Muscle of leg (tissue), 11 donors: Measurements from ENCODE around the gene NAGS. TPM values are rescaled to one million over a fixed set of nuclear protein-coding genes. Genes with fewer than 3 reads are reported as not detected.
"Not testable (repeated sequence)": the region's sequence is repeated elsewhere in the genome, so short reads cannot be mapped to it uniquely, and the experiment has no call there.

Source experiments
- DNase-seq: peaks from one replicate; pipeline ENCODE4 v3.0.0; 2013
- H3K27ac ChIP-seq: one replicate; pipeline ENCODE4 v1.5.1; 2013; ENCODE audit warnings: mild to moderate bottlenecking, low read length, control low read depth
- H3K27me3 ChIP-seq: one replicate; pipeline ENCODE4 v1.6.1; 2013; ENCODE audit warnings: low read length; ENCODE audit not compliant: control insufficient read depth, insufficient read depth
- H3K36me3 ChIP-seq: one replicate; pipeline ENCODE4 v1.6.1; 2013; ENCODE audit warnings: low read length; ENCODE audit not compliant: control insufficient read depth, insufficient read depth
- H3K4me1 ChIP-seq: one replicate; pipeline ENCODE4 v1.6.1; 2013; ENCODE audit warnings: low read length; ENCODE audit not compliant: control insufficient read depth, insufficient read depth
- H3K4me3 ChIP-seq: one replicate; pipeline ENCODE4 v1.5.1; 2013; ENCODE audit warnings: low read length, control low read depth
- H3K9me3 ChIP-seq: replicated peaks from 2 replicates; pipeline ENCODE4 v1.6.1; 2013; ENCODE audit warnings: low read depth, low read length; ENCODE audit not compliant: control insufficient read depth
- WGBS: methylation state at CpG from one replicate; pipeline ENCODE4 v1.1.5; 2013; ENCODE audit warnings: missing lambda C conversion rate; ENCODE audit not compliant: insufficient coverage; 5-methylcytosine and 5-hydroxymethylcytosine counted together
- polyA plus RNA-seq, 8 donors: library from polyadenylated mRNA; unstranded; fragments of 120-200 nt; gene quantifications; one replicate each; pipeline versions ENCODE4 v1.2.1 to v1.2.3, GENCODE V29; 2013; ENCODE audit warnings: inconsistent platforms in 1 of 8, low replicate concordance in 1 of 8; ENCODE audit not compliant: insufficient read length in 8 of 8, insufficient read depth in 1 of 8
- total RNA-seq: library from RNA; stranded (reverse); fragments of 120-200 nt; gene quantifications from one replicate; pipeline ENCODE4 v1.2.4, GENCODE V29; 2013

Gene NAGS
- total and polyA plus RNA-seq, 9 donors = 0.38 to 2.3 (median 0.58) TPM

- WGBS = 85% methylated on average over 19 of the region's 22 CpGs
- not testable (repeated sequence) for H3K4me3 ChIP-seq, H3K9me3 ChIP-seq, H3K36me3 ChIP-seq, H3K27ac ChIP-seq, H3K4me1 ChIP-seq, DNase-seq
- peaks cover 21% of the 10 kb centered on the region for H3K27me3 ChIP-seq
Observed at GRCh38 chr17:43972444-43973212, 31.8 kb upstream of the NAGS start.

- H3K4me1 ChIP-seq = no peaks in the 10 kb centered on the region
- WGBS = 15% methylated on average over 5 of the region's 14 CpGs
- H3K9me3 ChIP-seq = no peaks in the 10 kb centered on the region
- no peak for DNase-seq
- no peak overlapping the region for H3K4me3 ChIP-seq
- H3K27me3 ChIP-seq = peaks cover 32% of the 10 kb centered on the region
- no peaks in the 10 kb centered on the region for H3K36me3 ChIP-seq
- no peak overlapping the region for H3K27ac ChIP-seq
Observed at GRCh38 chr17:43974382-43975266, 29.8 kb upstream of the NAGS start.

- Histone ChIP-seq H3K27ac (no peak overlapping the region), H3K27me3 (peaks cover 33% of the 10 kb centered on the region), H3K4me1 (no peaks in the 10 kb centered on the region), H3K4me3 (no peak overlapping the region), H3K9me3 (no peaks in the 10 kb centered on the region), H3K36me3 (no peaks in the 10 kb centered on the region)
- DNase-seq = no peak
- WGBS = no CpG with 5 or more reads among the region's 27 CpGs
Observed at GRCh38 chr17:43975898-43976297, 28.5 kb upstream of the NAGS start.

- H3K4me1 ChIP-seq = no peaks in the 10 kb centered on the region
- no peak overlapping the region for H3K27ac ChIP-seq
- peaks cover 37% of the 10 kb centered on the region for H3K27me3 ChIP-seq
- WGBS = 71% methylated on average over 7 of the region's 9 CpGs
- DNase-seq = no peak
- H3K9me3 ChIP-seq = no peaks in the 10 kb centered on the region
- no peak overlapping the region for H3K4me3 ChIP-seq
- no peaks in the 10 kb centered on the region for H3K36me3 ChIP-seq
Observed at GRCh38 chr17:43976963-43977837, 27.2 kb upstream of the NAGS start.

- H3K4me3 ChIP-seq = no peak overlapping the region
- H3K9me3 ChIP-seq = no peaks in the 10 kb centered on the region
- DNase-seq = no peak
- H3K27ac ChIP-seq = no peak overlapping the region
- 90% methylated on average over 2 of the region's 2 CpGs for WGBS
- no peaks in the 10 kb centered on the region for H3K4me1 ChIP-seq
- no peaks in the 10 kb centered on the region for H3K36me3 ChIP-seq
- peaks cover 46% of the 10 kb centered on the region for H3K27me3 ChIP-seq
Observed at GRCh38 chr17:43978078-43978477, 26.3 kb upstream of the NAGS start.

- H3K36me3 ChIP-seq = no peaks in the 10 kb centered on the region
- no peaks in the 10 kb centered on the region for H3K9me3 ChIP-seq
- H3K4me1 ChIP-seq = peaks cover 7% of the 10 kb centered on the region
- peaks cover 52% of the 10 kb centered on the region for H3K27me3 ChIP-seq
- 63% methylated on average over 5 of the region's 7 CpGs for WGBS
- no peak for DNase-seq
- no peak overlapping the region for H3K4me3 ChIP-seq
- H3K27ac ChIP-seq = no peak overlapping the region
Observed at GRCh38 chr17:43979011-43979410, 25.4 kb upstream of the NAGS start.

- Histone ChIP-seq H3K36me3 (no peaks in the 10 kb centered on the region), H3K4me3 (no peak overlapping the region), H3K27me3 (peaks cover 54% of the 10 kb centered on the region), H3K4me1 (peaks cover 12% of the 10 kb centered on the region), H3K27ac (no peak overlapping the region), H3K9me3 (no peaks in the 10 kb centered on the region)
- DNase-seq = no peak
- 80% methylated on average over 1 of the region's 4 CpGs for WGBS
Observed at GRCh38 chr17:43979671-43980070, 24.8 kb upstream of the NAGS start.

GRCh38 chr17:43982171-43982570 is 22.3 kb upstream of the NAGS start:
- Histone ChIP-seq H3K27me3 (peaks cover 65% of the 10 kb centered on the region), H3K36me3 (no peaks in the 10 kb centered on the region), H3K4me3 (no peak overlapping the region), H3K9me3 (no peaks in the 10 kb centered on the region), H3K27ac (no peak overlapping the region), H3K4me1 (peaks cover 12% of the 10 kb centered on the region)
- WGBS = 86% methylated on average over 1 of the region's 2 CpGs
- DNase-seq = no peak

- no peak for DNase-seq
- Histone ChIP-seq H3K27ac (no peak overlapping the region), H3K4me1 (peaks cover 12% of the 10 kb centered on the region), H3K9me3 (no peaks in the 10 kb centered on the region), H3K27me3 (peaks cover 67% of the 10 kb centered on the region), H3K36me3 (no peaks in the 10 kb centered on the region), H3K4me3 (no peak overlapping the region)
- WGBS = 8% methylated on average over 1 of the region's 5 CpGs
Observed at GRCh38 chr17:43983196-43983514, 21.3 kb upstream of the NAGS start.
